ENCODE data around the gene FGD5.

GRCh38 chr3:14823910-14824629, 5.3 kb downstream of the FGD5 start:
- TF ChIP-seq POLR2A (IDR thresholded peaks at IDR 0.05): no peak
- TF ChIP-seq CTCF (IDR thresholded peaks at IDR 0.05): no peak
- TF ChIP-seq POLR2AphosphoS5 (IDR thresholded peaks at IDR 0.05): no peak

Data from stomach (tissue), 4 donors.